AG04449 (cell line): ENCODE data around the gene NT5C3B.
"Not testable (repeated sequence)": the region's sequence is repeated elsewhere in the genome, so short reads cannot be mapped to it uniquely, and the experiment has no call there.

Experiments
- CTCF ChIA-PET: fragments of 350-600 bp; formaldehyde crosslinking; extraction: SDS; loops from one replicate; lab custom pipeline; 2021; ENCODE audit warnings: antibody characterized with exemption; lab: Yijun Ruan, JAX
- POLR2A ChIA-PET: fragments of 400-600, 350-600 bp; formaldehyde crosslinking; extraction: SDS; loops from one replicate; lab custom pipeline; 2020; ENCODE audit warnings: antibody characterized with exemption, inconsistent platforms; lab: Yijun Ruan, JAX
- DNase-seq: peaks from one replicate; pipeline ENCODE4 v3.0.0-alpha.2; 2010; ENCODE audit warnings: low read depth, low spot score
- H3K4me3 ChIP-seq: 2 replicates; pipeline ENCODE4 v1.5.1; 2011; ENCODE audit warnings: low read depth, mild to moderate bottlenecking, control low read depth, low read length
- TF ChIP-seq, protein P1 (sequence below): IDR thresholded peaks from one replicate; pipeline ENCODE4 v1.5.1; 2011; ENCODE audit warnings: mild to moderate bottlenecking, moderate library complexity, low read length, control low read depth, inconsistent platforms; ENCODE audit not compliant: insufficient read depth; ENCODE audit errors: missing control alignments

NT5C3B gene

DNA sequence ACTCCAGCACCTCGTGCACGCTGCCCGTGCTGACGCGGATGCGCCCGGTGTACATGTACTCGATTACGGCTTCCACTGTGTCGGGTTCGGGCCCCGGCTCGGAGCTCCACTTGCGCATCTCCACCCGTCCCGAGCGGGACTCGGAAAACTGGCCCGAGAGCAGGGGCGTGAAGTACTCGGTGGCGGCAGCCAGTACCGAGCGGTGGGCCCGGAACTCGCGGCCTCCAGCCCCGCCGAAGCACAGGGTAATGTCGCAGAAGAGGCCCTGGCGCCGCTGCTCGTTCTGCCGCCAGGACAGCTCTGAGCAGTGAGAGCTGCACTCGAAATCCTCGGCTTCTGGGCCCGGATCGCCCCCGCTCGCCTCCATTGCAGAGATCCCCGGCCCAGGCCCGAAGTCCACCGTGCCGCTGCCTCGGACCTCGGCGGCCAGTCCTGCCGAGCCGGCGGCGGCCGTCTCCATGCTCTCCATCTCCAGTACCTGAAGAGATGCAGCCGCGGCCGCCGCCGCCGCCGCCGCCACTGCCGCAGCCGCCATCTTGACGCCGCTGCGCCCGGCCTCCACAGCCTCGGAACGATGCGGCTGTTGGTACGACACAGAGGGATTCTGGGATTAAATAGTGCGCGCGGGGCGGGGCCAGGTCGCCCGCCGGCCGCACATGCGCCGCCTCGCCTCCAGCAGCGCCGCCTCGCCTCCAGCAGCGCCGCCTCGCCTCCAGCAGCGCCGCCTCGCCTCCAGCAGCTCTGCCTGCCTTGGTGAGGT is 29.0 kb upstream of the NT5C3B start, which contains the start of gene KLHL11:
Gene KLHL11, minus strand, starts transcription at position 588 of the 760 bp plus-strand sequence. Its CDS starts 53 bp downstream, at position 535.
- DNase-seq, result peak; percentile 17
- ChIA-PET POLR2A (interaction anchor here (0.6 to 1.9 kb wide), 12 partner anchors 9 to 175 kb away, joined by 3 to 9 read pairs (median 4); partner anchors contain the start of genes ACLY, FKBP10 and ODAD4), CTCF (interaction anchor here (0.9 to 2.6 kb wide), 10 partner anchors 9 to 140 kb away, joined by 3 to 11 read pairs (median 4); partner anchors contain the start of gene P3H4)
- TF ChIP-seq, protein P1, sequence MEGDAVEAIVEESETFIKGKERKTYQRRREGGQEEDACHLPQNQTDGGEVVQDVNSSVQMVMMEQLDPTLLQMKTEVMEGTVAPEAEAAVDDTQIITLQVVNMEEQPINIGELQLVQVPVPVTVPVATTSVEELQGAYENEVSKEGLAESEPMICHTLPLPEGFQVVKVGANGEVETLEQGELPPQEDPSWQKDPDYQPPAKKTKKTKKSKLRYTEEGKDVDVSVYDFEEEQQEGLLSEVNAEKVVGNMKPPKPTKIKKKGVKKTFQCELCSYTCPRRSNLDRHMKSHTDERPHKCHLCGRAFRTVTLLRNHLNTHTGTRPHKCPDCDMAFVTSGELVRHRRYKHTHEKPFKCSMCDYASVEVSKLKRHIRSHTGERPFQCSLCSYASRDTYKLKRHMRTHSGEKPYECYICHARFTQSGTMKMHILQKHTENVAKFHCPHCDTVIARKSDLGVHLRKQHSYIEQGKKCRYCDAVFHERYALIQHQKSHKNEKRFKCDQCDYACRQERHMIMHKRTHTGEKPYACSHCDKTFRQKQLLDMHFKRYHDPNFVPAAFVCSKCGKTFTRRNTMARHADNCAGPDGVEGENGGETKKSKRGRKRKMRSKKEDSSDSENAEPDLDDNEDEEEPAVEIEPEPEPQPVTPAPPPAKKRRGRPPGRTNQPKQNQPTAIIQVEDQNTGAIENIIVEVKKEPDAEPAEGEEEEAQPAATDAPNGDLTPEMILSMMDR, result no peak
- peak within 1 kb of the TSS; percentile 93 for H3K4me3 ChIP-seq

DNA sequence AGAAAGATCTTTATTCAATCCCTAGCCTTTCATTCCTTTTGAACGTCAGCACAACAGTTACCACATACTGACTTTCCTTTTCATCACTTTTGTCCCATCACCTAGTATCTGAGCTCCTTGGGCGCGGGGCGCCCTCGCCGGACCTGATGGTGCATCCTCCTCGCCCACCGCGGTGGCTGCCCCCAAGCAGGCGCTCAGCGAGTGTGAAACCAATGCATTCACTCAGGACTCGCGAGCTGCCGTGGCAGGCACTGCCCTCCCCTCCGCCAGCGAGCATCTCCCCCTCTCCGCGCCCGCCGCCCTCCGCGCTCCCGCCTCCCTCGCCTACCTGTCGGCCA is 28.4 kb upstream of the NT5C3B start:
- ChIA-PET POLR2A (interaction anchor here (0.6 to 1.9 kb wide), 9 partner anchors 9 to 176 kb away, joined by 3 to 9 read pairs (median 4); partner anchors contain the start of gene ACLY), CTCF (interaction anchor here (0.9 to 2.6 kb wide), 11 partner anchors 9 to 140 kb away, joined by 3 to 11 read pairs (median 5); partner anchors contain the start of genes KLHL10 and P3H4)
- no peak for DNase-seq
- peak overlapping the region; percentile 93 for H3K4me3 ChIP-seq
- TF ChIP-seq, protein P1, result no peak

DNA sequence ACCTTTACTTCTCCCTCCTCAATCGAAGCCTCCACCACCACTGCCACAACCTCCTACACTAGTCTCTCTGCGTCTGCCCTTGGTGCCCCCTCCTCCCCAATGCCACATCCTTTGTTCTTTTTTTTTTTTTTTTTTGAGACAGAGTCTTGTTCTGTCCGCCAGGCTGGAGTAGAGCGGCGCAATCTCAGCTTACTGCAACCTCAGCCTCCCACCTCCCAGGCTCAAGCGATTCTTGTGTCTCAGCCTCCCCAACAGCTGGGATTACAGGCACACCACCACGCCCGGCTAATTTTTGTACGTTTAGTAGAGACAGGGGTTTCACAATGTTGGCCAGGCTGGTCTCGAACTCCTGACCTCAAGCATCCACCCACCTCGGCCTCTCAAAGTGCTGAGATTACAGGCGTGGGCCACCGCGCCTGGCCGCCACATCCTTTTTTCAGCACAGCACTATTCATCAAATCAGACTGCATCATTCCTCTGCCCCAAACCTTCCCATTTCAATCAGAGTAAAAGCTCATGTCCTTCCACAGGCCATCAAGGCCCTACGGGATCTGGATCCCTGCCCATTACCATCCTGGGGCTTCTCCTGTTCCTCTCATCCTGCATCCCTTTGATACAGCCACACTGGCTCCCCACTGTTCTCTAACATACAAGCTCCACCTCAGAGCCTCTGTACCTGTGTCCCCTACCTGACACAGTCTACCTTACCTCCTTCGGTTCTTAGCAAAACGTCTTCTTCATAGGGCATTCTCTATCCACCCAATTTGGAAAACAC is 27.2 kb upstream of the NT5C3B start:
- TF ChIP-seq, protein P1, result no peak
- CTCF ChIA-PET, result interaction anchor here (1.3 to 2.6 kb wide), 7 partner anchors 8 to 167 kb away, joined by 3 to 11 read pairs (median 5); partner anchors contain the start of gene KLHL10
- peak overlapping the region; percentile 93 for H3K4me3 ChIP-seq

DNA sequence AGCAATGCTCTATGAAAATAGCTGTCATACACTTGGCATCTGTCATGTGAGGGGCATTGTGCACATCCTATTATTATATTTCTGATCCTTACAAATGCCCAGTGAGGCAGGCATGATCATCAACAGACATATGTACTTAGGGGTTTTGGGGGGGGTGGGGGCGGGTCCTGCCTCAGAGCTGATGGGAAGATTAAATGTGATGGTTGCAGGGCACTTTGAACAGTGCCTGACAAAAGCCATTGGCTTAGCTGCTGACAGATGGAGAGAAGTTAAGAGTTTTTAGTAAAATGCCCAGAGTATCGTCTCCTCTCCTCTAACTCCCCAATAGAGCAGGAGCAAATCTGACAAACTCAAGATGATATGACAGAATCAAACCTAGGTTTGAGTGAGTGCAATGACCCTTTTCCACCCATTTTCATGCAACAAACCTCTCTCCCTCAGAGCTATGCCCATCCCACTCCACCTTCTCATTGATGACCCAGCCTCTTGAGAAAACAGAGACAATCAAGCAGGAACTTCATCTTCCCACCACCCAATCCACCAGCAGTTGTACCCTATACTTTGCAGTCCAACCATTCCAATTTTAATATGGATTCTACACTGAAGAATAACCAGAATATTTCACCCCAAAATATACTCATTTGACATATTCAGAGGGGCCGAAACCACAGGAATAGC is 24.4 kb upstream of the NT5C3B start:
- DNase-seq, result no peak
- H3K4me3 ChIP-seq, result no peak overlapping the region
- TF ChIP-seq, protein P1, result no peak
- CTCF ChIA-PET, result interaction anchor here (0.9 to 2.3 kb wide), 3 partner anchors 28 to 123 kb away, joined by 3 to 6 read pairs (median 5); no protein-coding TSS in a partner anchor
- POLR2A ChIA-PET, result no interaction called here

More for the DNA sequence above, 27.2 kb upstream of the NT5C3B start:
- POLR2A ChIA-PET, result interaction anchor here (1.1 kb wide), 2 partner anchors 41 to 175 kb away, joined by 3 to 4 read pairs; no protein-coding TSS in a partner anchor
- no peak for DNase-seq

DNA sequence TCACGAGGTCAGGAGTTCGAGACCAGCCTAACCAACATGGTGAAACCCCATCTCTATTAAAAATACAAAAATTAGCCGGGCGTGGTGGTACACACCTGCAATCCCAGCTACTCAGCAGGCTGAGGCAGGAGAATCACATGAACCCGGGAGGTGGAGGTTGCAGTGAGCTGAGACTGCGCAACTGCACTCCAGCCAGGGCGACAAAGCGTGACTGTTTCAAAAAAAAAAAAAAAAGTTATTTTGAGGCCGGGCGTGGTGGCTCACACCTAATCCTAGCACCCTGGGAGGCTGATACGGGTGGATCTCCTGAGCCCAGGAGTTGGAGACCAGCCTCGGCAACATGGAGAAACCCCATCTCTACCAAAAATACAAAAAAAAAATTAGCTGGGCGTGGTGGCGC is 15.3 kb upstream of the NT5C3B start:
- DNase-seq, H3K4me3 ChIP-seq, POLR2A ChIA-PET: not testable (repeated sequence)
- CTCF ChIA-PET, result interaction anchor here (1.0 to 1.2 kb wide), 3 partner anchors 10 to 49 kb away, joined by 3 to 5 read pairs (median 4); no protein-coding TSS in a partner anchor
